LHCN-M2 (cell line): ENCODE data around the gene VPS13D. TPM values are rescaled to one million over a fixed set of nuclear protein-coding genes. Genes with fewer than 3 reads are reported as not detected.
A peak's percentile ranks its signal among the peaks of the same experiment; 100 is the strongest.
"Not testable (repeated sequence)": the region's sequence is repeated elsewhere in the genome, so short reads cannot be mapped to it uniquely, and the experiment has no call there.

Experiments
- DNase-seq: peaks from one replicate; pipeline ENCODE4 v3.0.0-alpha.2; 2012; ENCODE audit warnings: low read depth
- total RNA-seq: library from RNA; depleted of rRNA; stranded (reverse); fragments of >200 nt; gene quantifications from 2 replicates; pipeline ENCODE4 v1.2.3, GENCODE V29; 2014

The VPS13D gene
- total RNA-seq, 1 experiment from 2014 or later, result 17.0 TPM

DNA sequence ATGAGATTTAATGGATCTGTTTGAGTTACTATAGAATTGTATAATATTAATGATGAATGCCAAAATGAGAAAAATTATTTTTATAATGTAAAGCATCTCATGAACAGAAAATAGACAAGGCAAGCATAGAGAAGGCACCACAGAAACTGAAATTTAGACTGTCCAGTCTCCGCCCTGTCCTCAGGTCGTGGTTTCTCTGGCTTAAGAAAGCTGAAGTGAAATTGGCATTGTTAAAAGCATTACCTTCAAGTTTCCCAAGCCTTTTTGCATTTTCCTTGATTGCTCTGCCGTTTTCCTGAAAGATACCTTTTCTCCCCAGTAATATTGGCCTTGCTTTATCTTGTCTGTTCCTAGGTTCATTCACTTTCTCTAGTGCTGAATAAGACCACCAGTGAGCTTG, 58.0 kb downstream of the VPS13D start:
- DNase-seq, result no peak

DNA sequence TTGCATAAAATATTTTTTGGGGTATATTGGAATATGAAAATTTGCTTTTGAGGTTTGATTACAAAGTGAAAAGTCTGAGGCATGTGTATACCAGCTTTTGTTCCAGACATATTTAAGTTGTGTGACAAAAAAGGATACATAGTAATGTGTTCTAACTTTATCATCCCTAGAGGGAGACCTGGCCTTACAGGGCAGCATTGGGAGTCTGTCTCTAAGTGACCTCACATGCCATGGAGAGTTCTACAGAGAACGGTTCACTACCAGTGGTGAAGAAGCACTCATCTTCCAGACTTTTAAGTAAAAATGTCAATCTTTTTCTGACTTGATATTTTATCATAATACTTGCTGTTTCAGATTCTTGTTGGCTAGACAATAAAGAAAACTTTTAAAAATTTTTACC, 61.0 kb downstream of the VPS13D start:
- no peak for DNase-seq

DNA sequence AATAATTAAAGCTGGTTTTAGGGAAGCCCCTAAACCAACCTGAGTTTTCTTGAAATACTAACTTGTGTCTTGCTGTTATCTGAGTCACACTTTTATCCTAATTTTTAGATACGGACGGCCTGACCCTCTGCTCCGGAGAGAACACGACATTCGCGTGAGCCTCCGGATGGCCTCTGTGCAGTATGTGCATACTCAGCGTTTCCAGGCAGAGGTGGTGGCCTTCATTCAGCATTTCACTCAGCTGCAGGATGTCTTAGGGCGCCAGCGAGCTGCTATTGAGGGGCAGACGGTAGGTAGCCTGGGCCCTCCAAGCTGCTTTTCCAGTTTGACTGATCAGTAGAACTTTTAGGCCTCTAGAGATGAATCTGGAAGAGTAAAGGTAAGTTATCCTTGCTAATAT, 63.6 kb downstream of the VPS13D start:
- no peak for DNase-seq

DNA sequence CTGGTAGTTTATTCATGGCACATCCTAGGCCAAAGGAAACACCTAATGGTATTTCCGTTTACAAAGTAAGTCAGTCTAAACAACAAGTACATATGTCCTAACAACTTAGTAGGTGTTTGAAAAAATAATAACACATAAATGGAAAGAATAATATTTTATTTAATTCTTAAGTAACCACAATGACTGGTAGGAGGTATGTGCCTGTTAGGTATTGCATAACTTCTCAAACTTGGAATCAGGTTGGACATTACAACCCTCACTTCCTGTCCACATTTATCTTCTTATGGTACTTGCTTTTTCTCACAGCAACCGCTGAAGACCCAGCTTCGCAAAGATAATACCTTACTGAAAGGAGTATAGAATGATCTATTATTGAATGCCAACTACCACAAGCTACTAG, 64.2 kb downstream of the VPS13D start:
- DNase-seq, result peak; percentile 14

DNA sequence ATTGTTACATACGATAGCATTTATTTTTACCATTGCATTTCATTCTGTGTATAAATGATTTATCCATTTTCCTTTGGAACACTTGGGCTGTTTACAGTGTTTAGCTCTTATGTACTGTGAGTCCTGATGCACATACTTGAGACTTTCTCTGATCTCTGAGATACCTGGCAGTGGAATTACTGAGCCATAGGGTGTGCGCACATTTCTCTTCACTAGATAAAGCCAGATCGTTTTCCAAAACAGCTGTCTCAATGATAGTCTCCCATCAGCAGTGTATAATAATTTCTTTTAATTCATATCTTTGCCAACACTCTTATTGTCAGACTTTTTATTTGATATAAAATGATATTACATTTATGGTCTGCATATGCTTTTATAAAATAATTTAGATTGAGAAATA, 66.2 kb downstream of the VPS13D start:
- DNase-seq, result no peak

DNA sequence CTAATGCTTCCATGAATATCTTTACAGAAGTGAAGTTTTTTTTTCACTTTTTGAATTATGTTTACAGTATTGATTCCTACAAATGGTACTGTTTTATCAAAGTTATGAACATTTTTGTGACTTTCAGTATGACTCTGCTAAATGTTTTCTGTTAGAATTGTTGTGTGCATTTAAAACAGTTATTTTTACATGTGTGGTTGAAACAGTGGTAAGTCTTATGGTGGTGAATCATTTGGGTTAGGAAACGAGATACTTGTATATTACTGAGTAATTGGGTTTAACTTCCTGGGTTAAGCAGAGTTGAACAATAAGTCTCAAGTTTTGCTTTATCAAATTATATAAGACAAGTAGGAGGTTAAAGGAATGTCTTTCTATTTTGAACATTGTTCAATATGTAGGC, 66.8 kb downstream of the VPS13D start:
- DNase-seq, result peak; percentile 74

DNA sequence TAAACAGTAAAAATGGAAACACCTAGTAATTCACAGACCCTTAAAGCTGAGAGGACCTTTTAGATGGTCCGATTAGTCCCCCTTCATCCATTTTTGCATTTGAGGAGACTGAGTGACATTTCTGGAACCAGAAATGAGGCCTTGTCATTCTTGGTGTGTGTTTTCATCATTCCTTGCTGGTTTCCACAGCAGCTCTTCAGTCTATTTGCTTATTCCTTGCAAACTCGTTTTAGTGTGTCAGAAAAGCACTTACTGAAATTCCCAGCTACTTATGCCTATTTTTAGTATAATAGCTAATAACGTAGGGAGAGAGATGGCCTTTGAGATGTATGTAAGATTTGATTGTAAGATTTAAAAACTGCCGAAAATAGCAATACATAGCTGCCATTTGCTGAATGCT, 70.9 kb downstream of the VPS13D start:
- DNase-seq, result no peak

DNA sequence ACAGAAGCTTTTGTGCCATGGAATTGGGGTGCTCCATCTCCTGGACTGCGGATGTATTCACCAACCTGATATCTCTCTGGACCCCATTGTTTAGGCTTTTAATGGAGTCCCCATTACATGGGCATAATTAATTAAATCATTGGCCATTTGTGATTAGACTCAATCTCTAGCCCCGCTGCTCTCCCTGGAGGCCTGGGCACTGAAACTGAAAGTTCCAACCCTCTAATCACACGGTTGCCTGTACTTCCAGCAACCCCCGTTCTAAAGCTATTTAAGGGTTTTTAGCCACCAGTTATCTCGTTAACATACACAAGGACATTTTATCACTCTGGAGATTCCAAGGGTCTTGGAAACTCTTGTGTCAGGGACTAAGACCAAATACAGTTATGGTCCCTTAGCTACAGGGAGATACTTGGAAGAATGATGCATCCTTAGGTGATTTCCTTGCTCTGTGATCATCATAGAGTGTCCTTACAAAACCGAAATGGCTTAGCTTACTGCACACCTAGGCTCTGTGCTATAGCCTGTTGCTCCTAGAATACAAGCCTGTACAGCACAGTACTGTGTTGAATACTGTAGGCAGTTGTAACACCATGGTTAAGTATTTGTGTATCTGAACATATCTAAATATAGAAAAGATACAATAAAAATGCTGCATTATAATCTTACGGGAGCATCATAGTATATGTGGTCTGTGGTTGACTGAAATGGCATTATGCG, 71.8 kb downstream of the VPS13D start:
- DNase-seq, result no peak

DNA sequence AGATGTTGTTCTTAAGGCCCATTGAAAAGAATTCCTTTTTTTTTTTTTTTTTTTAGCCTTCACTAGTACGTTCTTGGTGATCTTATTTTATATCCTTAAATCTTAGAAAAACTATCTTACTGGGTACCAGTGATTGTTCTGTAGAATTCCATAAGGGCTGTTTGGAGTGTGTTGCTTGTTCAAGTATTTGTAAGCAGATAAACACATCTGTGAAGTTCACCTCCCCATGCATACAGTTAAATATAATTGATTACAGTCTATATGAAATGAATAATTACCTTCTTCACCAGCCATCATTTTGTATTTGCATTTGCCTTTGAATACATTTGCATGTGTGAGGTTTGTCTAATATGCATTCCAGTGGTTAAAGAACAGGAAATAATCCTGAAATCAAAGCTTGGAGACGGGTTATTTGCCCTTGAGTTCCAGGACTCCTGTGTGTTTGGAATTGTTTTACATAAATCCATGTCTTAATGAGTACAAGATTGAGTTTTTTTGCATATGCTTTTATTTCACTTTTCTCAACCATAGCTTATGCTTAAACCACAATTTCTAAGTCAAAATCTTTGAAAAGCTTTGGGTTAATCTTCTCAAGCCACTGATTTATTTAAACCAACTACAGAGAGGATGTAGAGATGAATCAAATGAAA, 73.1 kb downstream of the VPS13D start:
- DNase-seq, result no peak

DNA sequence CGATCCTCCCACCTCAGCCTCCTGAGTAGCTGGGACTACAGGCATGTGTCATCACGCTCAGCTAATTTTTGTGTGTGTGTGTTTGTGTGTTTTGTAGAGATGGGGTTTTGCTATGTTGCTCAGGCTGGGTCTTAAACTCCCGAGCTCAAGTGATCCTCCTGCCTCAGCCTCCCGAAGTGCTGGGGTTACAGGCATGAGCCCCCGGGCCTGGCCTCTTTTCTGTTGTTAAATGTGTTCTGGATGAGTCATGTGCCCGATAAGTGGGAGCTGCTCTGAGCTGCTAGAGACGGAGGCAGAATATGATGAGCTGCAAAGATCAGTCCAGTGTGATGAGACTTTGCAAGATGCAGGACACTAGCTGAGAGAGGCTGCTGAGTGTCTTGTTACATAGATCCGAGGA, 75.5 kb downstream of the VPS13D start:
- no peak for DNase-seq

DNA sequence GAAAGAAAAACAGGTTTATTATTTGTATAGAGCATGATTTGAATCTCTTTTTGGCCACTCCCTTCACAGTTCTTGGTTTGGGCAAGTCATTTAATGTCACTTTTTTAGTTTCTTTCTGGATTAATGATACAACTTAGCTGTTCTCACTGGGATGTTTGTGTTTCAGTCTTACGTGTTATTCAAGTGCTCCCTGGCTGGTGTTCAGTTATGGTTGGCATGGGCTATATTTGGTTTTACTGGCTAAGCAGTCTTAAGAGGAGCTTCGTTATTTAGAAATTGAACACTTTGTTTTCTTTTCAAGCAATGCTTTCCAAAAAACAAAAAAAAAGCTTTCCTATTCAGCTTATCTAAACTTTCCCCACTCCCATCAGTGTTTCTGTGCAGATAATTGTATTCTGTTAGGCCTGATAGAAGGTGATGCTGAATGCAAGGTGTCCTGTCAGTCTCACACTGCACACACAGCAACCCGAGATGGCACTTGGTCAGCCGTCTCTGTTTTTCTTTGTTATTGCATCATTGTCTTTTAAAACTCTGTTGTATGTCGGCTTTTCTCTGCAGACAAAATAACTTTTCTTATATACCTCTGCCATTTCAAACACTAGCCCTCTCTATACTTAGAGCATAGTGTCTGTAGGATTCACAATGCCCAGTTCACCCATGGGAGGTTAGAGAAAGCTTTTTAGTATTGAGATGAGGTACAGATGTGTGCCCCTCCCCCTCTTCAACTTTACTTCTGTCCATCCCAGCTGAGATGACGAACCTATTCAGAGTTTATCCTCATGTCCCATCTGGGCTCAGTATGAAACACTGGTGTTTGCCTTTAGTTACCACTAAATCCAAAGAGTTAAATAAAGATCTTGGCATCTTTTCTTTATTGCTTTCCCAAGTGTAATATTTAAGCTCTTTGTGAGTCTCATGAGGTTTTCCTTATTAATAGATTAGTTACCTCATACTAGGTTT, 80.2 kb downstream of the VPS13D start:
- DNase-seq, result no peak

DNA sequence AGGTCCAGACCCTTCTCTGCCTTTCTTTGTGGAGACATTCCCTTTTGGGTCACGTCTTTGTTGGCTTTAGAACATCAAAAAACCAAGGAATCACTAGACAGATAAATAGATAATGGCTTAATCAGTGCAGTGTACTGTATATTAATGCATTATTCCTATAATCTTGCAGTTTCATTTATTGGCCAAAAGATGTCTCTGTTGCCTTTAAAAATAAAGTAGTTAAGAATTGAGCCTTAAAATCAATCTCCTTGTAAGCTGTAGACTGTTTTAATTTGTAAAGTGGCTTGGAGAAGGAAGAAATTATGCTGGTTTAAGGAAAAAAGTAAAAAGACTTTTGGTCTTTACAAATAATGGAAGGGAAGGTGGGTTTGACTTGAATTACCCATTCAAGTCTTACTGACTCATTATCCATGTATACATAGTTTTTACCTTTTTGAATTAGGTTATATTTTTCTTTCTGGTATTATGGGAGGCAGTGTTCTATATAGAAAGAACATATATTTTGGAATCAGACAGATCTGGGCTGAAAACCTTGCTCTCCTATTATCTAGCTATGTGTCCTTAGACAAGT, 84.6 kb downstream of the VPS13D start:
- peak; percentile 11 for DNase-seq

DNA sequence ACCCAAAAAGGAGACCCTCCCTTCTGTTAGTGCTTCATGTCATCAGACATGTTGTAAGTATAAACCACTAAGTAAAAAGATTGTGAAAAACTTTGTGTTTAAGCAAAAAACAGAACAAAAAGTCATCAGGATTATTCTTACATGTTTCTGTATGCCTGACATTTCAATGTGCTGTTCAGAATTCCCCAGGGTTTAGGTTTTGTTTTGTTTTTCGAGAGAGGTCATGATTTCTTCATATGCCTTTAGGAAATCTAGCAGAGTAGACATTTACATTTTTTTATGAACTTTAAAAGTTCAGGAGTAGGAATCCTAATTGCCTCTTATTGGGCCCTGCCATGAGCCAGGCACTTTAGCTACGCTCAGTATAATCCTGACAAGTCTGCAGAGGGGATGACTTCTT, 85.3 kb downstream of the VPS13D start:
- no peak for DNase-seq

DNA sequence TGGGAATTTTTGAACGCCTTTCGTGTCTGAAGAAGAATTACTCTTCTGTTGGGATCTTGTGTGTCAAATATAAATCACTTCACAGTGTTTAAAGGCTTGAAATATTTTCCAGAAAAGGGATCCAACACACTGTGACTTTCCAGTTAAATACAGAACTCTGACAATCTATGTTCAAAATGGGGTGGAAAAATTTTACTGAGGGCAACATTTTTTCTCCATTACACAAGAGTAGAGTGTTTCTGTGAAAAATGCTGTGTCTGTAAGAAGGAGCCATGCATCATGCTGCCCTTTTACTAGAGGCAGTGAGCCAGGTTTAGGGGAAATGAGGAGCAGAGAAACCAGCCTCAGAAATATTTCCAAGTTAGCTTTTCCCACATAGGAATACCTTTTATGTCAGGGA, 86.5 kb downstream of the VPS13D start:
- no peak for DNase-seq

DNA sequence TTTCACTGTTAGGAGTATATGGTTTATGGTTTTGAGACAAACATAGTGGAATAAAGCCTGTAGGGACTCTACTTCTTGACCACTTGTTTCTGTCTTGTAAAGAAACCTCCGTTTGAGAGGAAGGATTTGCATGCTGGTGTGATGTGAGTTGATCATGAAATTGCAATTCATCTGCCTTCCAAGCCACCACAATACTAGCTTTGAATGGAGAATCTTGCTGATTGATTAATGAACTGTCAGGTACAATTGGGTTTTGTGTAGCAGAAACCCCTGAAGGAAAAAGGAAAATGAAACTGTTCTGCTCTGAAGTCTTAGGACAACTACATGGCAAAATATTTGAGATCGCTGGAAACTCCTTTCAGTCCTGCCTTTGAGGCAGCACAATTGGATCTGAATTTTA, 90.7 kb downstream of the VPS13D start:
- DNase-seq, result no peak

DNA sequence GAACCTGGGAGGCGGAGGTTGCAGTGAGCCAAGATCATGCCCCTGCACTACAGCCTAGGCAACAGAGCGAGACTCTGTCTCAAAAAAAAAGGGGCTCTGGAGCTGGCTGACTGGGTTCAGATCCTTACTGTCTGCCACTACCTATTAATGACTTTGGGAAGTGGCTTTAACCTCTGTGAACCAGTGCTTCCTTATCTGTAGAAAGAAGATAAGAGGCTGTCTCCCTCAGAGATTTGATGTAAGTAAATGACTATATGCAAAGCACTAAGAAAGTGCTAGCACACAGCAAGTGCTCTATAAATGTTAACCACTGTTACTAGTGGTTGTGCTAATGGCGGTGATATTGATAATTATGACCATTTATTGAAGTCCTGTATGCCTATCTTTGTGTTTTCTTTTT, 94.6 kb downstream of the VPS13D start:
- DNase-seq, result no peak

DNA sequence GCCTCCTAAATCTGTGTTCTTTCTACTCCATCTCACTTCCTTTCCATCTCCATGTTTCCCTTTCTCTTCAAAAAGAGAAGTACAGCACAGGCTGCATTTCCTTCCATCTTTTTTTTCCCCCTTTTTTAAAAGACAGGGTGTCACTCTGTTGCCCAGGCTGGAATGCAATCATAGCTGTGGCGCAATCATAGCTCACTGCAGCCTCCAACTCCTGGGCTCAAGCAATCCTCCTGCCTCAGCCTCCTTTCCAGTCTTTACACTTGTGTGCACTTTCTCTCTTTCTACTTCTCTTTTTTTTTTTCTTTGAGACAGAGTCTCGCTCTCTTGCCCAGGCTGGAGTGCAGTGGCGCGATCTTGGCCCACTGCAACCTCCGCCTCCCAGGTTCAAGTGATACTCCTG, 95.1 kb downstream of the VPS13D start:
- DNase-seq, result not testable (repeated sequence)

DNA sequence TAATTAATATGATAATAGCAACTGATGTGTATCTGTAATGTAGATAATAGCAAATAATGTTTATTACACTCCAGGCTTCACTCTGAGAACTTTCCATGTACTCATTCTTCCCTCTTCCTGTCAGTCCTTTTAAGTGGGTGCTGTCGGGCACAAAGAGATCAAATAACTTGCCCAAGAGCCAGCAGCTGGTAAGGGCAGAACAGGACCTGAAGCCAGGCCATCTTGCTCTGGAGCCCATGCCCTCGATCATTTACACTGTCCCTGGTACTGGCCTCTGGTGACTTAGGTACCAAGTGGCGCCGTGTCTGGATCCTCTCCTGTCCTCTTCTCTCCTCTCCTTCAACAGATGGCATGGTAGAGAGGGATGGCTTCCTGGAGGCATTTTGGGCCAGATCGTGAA, 97.2 kb downstream of the VPS13D start:
- DNase-seq, result no peak

DNA sequence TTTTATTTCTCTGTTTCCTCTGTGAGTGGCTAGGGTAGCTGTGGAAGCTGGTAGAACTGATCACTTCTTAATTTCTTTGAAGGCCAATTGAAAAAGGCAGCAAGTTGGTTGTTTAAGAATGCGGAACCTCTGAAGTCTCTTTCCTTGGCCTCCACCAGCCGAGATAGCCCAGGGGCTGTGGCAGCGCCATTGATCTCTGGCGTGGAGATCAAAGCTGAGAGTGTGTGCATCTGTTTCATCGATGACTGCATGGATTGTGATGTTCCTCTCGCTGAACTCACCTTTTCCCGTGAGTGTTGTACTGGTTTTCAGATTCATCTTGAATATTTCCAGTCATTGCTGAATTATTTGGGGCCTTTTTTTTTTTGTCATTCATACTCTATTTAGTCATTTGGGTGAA, 97.7 kb downstream of the VPS13D start:
- no peak for DNase-seq

DNA sequence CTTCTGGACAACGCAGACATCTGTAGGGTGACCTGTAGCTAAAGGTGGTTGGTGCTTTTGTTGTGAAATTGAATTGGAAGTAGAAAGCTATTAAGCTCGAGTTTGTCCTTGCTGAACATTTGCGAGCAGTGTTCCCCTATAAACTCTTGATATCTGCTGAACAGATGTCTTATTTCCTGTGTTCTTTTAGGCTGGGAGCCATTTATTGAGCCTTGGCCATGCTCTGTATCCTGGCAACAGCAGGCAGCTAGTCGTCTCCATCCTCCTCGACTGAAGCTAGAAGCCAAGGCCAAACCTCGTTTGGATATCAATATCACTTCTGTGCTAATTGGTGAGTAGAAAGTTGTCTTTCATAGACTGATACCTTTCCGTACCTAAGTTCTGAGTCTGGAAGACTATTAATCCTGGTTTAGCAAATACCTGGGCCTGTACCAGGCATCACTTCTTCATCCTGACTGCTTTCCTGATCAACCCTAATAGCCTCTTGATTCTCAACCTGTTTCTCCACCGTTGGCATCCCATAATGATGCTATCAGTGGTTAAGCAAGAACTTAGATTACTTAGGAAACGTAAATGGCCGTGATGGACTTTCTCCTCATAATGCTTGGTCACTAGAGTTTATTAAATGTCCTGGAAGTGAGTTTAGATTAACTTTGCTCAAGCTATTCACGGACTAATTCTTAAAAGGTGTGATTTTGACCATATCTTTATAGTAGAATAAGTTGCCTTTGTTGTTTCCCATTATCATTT, 103.4 kb downstream of the VPS13D start:
- DNase-seq, result no peak

DNA sequence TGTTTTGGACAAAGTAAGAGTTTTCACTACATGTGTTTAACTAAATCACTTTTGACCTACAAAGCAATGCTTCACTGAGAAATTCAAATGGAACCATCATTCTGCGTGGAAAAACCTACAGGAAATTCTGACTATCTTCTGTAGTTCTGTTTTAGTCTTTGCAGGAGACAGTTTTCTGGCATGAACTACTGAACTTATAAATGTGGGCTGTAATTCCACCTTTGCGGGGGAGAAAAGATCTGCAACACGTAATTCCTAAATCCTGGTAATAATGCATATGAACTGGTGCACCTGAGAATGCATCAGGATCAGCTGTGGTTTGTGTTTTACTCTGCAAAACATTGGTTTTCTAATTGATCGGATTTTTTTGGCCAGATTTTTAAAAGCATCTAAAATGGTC, 106.0 kb downstream of the VPS13D start:
- no peak for DNase-seq
